Panc1 (cell line): ENCODE results near the gene GNA12.

Experiments
- SIN3A ChIP-seq: IDR thresholded peaks from 2 replicates; pipeline ENCODE4 v1.6.1; 2012; ENCODE audit warnings: low read depth, mild to moderate bottlenecking, low read length, moderate library complexity, borderline replicate concordance; ENCODE audit not compliant: insufficient read depth
- TF ChIP-seq, protein P1 (sequence below): fragments of 450-650 bp; IDR thresholded peaks from 2 replicates; pipeline ENCODE4 v1.5.1; 2017; ENCODE audit warnings: mild to moderate bottlenecking

DNA sequence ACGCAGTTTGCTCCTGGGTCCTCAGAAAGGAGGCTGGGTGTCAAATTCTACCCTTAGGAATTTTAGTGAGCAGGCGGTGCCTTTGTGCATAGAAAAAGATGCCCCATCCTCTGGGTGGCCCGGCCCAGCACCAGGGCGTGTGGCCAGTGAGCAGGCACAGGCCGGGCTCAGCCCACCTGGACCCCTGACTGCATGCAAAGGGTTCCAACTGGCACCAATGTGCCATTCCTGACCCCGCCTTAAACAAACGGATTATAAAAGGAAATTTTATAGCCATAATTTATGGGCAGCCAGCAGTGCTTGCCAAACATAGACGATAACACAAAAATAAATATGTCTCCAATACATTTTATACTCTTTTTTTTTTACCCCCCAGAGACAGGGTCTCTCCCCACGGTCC is 40.1 kb upstream of the GNA12 start:
- TF ChIP-seq, protein P1, sequence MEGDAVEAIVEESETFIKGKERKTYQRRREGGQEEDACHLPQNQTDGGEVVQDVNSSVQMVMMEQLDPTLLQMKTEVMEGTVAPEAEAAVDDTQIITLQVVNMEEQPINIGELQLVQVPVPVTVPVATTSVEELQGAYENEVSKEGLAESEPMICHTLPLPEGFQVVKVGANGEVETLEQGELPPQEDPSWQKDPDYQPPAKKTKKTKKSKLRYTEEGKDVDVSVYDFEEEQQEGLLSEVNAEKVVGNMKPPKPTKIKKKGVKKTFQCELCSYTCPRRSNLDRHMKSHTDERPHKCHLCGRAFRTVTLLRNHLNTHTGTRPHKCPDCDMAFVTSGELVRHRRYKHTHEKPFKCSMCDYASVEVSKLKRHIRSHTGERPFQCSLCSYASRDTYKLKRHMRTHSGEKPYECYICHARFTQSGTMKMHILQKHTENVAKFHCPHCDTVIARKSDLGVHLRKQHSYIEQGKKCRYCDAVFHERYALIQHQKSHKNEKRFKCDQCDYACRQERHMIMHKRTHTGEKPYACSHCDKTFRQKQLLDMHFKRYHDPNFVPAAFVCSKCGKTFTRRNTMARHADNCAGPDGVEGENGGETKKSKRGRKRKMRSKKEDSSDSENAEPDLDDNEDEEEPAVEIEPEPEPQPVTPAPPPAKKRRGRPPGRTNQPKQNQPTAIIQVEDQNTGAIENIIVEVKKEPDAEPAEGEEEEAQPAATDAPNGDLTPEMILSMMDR = no peak
- no peak for TF ChIP-seq SIN3A
